HS-5 (cell line): ENCODE results near the gene ZDHHC11.
"Not testable (repeated sequence)": the region's sequence is repeated elsewhere in the genome, so short reads cannot be mapped to it uniquely, and the experiment has no call there.

Source experiments
- DNase-seq: peaks from one replicate; pipeline ENCODE4 v3.0.0-alpha.2; 2012; ENCODE audit warnings: low read depth

Gene ZDHHC11

DNA sequence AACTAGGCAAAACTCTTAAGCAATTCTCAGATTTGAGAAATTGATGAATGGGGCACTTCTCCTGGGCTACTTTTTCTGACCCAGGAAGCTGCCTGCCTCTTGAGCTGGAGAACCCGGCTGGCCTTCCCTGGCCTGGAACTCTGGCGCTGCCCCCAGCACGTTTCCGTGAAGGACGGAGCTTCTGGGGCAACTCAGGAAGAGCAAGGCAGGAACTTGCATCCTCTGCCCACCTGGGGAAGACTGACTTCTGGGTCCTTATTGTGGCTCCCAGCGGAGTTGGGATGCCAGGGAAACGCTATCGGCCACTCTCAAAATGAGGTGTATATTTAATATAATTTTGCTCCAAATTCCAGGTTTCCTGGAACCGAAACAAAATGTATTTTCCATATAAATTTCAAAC is 39.4 kb downstream of the ZDHHC11 start:
- not testable (repeated sequence) for DNase-seq

DNA sequence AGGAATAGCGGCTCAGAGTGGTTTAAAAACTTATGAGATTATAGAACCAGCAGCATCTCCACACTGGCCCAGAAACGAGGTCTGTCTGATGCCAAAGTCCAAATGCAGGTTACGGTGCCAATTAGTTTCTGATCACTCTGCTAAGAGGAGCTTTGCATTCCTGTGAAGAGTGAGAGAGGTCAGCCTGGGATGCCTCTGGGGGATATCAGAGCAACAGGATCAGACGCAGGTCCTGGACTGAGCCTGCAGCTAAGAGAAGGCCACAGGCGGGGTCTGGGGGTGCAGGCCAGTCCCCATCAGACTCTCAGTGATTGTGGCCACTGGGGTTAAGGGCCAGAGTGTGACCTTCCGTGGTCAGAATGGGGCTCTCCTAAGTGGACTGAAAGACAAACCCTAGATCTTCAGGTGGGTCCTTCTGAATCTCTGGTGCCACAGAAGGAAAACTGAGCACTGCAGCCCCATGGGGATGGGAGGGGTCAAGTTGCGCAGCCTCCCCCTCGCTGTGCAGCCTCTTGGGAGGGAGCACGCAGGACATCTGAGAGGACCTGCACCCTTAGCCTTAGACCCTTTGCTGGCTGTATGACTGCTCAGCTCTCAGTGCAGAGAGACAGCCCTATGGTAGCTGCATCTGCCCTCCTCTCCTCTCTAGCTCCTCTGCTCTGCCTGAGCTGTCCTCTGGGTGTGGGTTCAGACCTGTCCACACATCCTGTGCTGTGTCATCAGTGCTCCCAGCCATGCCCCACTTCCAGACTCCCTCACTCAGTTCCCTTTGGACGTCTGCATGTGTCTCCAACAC is 42.9 kb downstream of the ZDHHC11 start:
- not testable (repeated sequence) for DNase-seq

DNA sequence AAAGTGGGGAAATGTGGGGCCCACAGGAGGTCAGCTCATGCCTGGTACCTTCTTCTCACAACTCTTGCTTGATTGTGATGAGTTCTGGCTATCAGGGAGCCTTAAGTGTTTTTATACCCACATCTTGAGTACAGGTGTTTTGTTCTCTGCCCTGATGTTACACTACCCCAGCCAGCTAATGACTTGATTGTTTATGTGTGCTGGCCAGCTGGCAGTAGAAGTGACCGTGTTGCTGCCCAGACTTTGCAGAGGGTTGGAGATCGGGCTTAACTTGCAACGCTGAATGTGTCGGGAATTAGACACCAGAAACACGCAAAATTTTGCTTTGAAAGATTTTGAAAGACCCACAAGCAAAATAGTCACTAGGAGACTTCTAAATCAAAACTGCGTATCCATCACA is 49.3 kb downstream of the ZDHHC11 start:
- no peak for DNase-seq

DNA sequence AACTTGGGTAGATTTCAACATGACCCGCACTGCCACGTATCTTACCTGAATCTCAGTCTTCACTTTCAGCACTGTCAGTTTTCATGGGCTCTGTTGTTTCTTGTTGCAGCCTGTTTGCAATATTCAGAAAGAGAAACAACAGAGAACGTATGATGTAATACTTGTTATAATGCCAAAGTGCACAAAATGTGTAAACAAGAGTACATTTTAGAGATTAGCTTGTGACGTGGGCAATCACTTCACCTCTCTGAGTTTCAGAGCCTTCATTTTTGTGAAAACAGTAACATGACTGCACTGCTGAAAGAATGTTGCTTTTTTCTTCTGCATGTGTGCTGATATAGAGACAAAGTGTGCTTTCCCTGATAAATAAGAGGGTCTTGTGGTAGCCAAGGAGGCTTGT is 49.7 kb downstream of the ZDHHC11 start:
- not testable (repeated sequence) for DNase-seq

DNA sequence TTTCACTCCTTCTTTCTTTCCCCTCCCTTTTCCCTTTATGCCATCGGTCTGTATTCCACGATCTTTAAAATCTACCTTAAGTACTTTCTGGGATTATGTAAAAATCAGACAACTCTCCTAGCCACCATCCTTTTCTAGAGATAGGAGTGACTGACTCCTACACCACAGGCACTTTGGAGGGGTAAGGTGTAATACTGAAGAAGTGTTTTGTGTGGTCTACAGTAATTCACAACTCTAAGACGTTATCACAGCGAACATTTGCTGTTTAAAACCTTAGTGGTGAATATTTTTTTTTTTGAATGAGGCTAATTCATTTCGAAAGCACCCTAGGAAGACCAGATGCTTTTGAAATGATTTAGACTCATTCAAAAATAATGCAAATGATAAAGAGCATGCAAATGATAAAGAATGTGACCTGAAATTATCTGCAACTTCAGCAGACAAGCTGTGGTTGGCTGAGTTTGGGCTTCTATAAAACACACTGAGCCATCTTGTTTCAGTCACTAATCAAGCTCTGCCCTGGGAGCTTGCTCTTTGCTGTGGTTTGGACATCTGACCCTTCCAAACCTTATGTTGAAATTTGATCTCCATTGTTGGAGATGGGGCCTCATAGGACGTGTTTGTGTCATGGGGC is 52.2 kb downstream of the ZDHHC11 start:
- not testable (repeated sequence) for DNase-seq

DNA sequence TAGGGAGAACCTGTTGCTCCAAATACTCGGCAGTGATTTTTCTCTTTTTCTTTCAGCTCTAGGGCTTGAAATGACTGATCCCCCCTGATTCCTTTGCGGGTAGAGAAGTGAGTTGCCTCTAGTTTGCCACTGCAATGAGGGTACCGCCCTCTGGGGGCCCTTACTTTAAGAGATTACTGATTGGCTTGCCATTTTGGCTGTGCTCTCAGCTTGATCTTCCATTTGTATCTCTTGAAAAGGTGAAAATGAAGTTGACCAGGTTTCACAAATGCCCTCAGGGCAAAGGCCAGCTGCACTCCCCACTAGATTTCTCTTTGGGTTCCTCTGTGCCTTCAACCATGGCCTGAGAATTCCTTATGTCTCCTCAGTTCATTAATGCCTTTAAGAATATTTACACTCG is 52.8 kb downstream of the ZDHHC11 start:
- not testable (repeated sequence) for DNase-seq

DNA sequence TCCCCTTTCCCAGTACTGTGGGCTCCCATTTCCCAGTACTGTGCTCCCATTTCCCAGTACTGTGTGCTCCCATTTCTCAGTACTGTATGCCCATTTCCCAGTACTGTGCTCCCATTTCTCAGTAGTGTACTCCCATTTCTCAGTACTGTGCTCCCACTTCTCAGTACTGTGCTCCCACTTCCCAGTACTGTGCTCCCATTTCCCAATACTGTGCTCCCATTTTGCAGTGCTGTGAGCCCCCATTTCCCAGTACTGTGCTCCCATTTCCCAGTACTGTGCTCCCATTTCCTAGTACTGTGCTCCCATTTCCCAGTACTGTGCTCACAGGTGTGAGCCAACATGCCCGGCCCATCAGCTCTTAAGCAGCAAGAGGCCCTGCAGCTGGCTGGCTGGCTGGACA is 54.9 kb downstream of the ZDHHC11 start:
- DNase-seq = not testable (repeated sequence)

DNA sequence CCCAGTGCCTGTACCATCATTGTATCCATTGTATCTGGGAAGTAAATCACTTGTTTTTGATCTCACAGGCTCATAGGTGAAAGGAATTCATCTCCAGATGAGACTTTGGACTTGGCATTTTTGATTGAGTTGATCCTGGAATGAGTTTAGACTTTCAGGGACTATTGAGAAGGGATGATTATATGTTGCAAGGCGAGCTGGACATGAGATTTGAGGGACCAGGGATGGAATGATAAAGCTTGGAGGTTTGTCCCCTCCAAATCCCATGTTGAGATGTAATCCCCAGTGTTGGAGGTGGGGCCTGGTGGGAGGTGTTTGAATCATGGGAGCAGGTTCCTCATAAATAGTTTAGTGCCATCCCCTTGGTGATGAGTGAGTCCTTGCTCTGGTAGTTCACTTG is 55.8 kb downstream of the ZDHHC11 start:
- not testable (repeated sequence) for DNase-seq

DNA sequence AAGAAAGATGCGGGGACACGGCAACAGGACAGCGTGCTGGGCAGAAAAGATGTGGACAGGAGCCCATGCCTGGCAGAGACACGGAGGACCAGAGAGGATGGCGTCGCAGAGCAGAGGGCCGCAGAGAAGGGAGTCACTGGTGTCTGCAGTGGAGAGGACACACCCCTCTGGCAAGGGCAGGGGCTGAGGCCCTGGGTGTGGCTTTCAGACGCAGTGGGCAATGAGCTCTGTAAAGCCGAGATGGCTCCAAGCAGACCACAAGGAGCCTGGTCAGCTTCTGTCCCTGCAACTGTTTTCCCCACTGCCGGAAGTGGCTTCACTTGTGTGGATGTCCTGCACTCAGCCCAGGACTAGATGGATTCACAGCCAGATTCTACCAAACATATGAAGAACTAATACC is 62.1 kb downstream of the ZDHHC11 start:
- DNase-seq = not testable (repeated sequence)

DNA sequence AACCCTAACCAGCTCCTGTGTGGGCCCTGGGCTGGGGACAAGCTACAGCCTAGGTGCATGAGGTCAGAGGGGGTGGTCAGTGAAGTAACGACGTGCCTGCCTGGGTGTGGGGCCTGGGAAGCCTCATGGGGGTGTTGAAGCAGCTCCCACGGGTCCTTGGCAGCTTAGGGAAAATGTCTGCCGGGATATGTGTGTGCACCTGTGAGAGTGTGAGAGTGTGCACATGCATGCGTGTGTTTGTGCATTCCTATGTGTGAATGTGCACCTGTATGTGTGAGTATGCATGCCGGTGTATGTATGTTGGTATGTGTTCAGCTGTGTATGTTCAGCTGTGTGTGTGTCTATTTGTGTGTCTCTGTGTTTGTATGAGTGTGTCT is 62.9 kb downstream of the ZDHHC11 start:
- not testable (repeated sequence) for DNase-seq

DNA sequence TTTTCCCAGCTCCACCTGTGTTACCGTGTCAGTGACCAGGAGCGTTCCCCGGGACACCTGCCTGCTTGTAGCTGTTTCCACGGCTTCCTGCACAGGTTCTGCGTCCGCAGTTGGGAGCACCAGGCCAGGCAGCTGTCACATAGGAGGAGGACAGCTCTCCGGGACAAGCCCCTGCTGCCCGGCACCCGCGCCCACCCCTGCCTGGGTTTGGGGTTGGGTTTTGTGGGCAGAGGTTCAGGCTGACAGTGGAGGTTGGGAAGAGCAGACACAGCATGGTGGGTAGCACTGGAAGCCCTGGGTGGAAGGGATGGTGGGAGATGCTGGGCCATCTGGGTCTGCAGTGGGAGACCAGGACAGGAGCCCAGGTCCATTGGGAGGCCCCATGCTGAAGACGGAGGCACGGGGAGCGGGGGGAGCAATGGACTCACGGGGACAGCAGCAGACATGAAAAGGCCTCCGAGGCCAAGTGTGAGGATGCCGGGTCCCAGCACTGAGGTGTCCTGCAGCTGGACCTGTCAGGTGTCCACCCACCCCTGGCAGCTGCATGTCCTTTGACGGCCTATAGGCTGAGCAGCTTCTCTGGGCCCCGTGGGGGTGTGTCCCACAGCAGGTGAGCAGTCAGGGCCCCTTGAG is 63.4 kb downstream of the ZDHHC11 start:
- not testable (repeated sequence) for DNase-seq

DNA sequence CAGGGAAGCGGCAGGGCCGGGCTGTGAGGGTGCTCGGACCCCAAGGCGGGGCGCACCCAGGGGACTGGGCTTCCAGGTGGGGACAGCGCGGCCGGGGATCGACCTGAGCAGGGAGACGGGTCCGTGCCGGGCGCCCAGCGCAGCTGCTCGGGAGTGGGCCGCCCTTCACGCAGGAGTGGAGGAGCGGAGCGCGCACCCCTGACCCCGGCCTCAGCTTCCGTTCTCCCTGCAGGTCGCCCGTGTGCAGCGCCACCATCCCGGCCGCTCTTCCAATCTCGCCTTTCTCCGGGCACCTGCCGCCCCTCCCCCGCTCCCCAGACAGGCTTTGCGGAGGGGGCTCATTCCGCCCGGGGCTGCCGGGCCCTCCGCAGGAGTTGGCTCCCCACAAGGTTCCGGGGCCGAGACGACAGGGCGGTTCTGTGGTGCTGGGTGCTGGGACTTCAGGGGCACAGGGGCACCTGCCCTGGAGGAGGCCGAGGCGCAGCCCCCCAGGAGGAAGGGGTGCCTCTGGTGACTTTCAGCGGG is 65.5 kb downstream of the ZDHHC11 start:
- DNase-seq = not testable (repeated sequence)

DNA sequence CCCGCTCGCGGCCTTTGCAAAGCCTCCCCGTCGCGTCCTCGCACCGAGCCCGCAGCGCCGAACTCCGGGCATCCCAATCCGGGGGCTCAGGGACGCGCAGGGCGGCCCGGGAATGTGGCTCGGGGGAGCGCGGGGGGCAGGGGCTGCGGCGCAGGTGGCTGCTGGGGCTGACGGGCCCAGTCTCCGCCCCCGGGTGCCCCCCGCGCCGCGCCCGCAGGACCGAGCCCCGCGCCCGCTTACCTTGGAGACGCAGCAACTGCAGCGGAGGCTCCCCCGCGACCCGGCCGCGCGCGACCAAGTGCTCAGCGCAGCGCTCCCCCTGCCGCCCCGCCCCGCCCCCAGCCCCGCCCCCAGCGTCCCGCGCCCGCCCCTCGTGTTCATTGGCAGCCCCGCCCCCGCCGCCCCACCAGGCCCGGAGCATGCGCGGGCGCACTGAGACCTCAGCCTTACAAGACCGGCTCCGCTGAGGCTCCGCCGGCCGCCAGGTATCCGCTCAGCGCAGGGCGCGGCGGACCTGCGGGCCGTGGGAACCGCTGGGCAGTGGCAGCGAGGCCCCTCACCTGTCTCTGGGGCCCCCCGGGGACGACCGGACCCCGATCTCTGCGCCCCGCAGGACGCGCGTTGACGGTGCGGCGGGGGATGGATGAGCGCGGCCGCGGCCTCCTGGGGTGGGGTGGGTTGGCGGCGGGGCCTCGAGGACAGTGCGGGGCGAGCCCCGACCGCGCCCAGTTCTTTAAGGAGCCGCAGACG is 66.2 kb downstream of the ZDHHC11 start, which contains the start of gene ZDHHC11B:
TSS of gene ZDHHC11B (minus strand) at position 302 of the 750 bp plus-strand sequence. CDS start 17,810 bp downstream, outside the sequence.
- DNase-seq = peak; percentile 6

DNA sequence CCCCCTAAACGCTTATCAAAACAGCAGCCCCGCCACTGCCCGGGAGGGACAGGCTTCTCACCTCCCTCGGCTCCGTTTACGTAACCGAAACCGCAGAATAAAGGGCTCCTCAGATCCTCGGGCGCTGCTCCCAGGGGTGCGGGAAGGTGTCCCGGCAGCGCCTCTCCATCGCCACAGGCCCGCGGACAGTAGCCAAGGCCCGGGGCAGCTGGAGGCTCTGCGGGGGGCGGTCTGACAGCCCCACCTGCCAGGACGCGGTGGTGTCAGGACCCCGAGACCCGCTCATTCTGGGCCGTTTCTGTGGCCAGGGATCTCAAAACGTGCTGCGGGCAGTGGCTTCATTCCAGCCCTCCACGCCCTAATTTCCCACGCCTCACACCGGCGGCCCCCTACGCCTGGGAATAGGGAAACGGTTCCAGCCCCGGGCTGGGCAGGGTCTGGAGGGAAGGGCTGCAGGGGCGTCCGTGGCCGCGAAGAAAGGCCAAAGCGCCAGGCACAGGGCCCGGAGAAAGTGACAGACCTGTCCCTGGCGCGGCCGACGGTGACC is 66.8 kb downstream of the ZDHHC11 start:
- DNase-seq = not testable (repeated sequence)

DNA sequence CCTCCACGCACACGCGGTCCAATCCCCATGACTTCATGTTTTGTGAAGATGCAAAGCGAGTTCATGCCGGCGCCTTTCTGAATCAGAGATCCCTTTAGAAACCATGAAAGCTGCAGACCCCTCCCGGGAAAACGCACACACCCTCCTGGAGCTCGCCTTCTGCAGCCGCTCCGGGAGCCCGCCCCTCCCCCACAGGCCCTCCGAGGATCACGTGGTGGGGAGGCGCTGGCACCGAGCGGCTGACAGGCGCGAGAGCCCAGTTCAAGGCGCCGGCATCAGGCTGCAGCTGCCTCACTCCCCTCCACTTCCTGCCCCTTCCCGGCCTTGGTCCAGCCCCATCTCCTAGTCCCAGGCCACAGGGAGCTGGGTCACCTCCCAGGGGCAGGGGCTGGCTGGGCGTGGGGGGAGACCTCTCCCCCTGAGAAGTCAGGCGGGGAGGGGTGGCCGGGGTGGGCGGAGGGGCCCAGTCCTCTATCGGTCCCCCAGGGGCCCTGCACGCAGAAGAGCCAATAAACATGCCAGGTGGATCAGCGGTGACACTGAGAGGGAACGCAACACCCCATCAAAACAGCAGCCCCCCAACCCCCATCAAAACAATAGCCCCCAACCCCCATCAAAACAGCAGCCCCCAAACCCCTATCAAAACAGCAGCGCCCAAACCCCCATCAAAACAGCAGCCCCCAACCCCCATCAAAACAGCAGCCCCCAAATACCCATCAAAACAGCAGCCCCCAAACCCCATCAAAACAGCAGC is 67.6 kb downstream of the ZDHHC11 start:
- DNase-seq = not testable (repeated sequence)

DNA sequence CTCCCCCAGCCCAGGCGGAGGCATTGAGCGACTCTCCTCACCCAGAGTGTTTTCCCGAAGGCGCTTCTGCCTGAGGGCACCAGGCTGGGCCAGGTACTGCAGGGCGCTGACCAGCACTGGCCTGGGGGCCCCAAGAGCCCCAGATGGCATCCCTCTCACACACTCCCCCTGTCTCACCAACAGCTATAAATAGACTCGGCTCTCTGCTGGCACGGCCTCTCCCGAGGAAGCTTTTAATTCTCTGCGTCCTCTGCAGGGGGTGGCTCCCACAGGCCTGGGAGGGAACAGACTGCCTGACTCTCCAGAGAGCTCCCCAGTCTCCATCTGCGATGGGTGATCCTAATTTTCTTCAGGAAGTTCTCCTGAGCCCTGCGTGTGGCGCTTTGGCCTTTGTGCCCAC is 68.4 kb downstream of the ZDHHC11 start:
- DNase-seq = not testable (repeated sequence)

DNA sequence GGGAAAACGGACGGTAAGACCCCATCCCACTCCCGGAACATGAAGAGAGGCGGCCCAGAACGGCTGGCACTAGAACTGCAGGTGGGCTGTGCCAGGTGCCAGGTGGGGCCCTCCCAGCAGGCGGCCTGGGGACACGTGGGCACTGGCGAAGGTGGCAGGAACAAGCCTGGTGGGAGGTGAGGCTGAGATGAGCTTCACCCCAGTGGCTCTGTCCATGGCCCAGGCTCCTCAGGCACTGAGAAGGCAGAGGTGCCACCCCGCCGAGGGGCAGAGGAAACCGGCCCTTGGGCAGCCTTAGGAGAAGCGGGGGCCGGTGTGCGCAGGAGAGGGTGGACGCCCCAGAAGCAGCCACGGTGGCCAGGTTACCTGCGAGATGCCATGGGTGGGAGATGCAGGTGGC is 70.2 kb downstream of the ZDHHC11 start:
- not testable (repeated sequence) for DNase-seq

DNA sequence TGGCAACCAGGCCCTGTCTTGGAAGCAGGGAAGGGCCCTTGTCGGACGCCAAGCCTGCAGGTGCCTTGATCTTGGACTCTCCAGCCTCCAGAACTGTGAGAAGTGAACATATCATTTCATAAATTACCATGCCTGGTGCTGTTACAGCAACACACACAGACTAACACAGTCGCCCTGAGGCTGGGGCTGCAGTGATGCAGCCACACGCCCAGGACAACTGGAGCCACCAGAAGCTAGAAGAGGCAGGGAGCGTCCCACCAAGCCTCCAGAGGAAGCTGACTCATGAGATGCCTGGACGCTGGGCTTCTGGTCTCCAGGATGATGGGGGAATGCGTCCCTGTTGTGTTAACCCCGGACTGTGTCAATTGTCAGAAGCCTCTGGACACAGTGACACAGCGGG is 71.8 kb downstream of the ZDHHC11 start:
- DNase-seq = not testable (repeated sequence)

DNA sequence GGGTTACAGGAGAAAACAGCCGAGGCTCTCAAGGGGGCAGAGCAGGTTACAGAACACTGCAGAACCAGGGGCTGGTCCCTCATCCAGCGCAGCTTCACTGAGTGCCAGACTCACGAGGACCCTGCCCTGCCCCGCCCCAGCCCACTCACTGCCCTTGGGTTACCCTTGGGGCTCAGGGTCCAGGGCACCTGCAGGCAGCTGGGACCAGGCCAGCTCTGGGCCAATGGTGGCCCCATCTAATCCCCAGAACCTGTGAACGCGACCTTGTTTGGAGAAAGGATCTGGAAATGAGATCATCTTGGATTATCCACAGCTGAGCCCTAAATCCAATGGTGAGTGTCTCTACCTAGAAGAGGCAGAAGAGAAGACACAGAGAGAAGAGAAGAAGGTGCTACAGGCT is 72.4 kb downstream of the ZDHHC11 start:
- not testable (repeated sequence) for DNase-seq

DNA sequence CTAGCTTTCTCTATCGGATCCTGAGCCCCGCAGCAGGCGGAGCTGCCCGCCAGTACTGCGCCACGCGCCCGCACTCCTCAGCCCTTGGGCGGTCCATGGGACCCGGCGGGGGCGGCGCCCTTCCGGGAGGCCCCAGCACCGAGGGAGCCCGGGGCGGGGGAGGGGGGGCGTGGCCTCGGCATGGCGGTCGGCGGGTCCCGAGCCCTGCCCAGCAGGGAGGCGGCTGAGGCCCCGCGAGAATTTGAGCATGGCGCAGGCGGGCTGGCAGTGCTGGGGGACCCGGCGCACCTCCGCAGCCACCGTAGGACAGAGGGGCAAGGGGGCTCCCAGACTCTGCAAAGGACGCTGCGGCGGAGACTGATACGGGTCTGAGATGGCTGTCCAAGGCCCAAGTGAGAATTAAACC is 73.0 kb downstream of the ZDHHC11 start:
- DNase-seq = no peak
